ENCODE results near the gene PLS3. TPM values are rescaled to one million over a fixed set of nuclear protein-coding genes. Genes with fewer than 3 reads are reported as not detected.

Gene PLS3
- total and polyA plus RNA-seq, 2 of the 13 experiments (the other 11 are each of a cell fraction or from before 2014, with no cell fraction given): 55.7 to 99.9 TPM

DNA sequence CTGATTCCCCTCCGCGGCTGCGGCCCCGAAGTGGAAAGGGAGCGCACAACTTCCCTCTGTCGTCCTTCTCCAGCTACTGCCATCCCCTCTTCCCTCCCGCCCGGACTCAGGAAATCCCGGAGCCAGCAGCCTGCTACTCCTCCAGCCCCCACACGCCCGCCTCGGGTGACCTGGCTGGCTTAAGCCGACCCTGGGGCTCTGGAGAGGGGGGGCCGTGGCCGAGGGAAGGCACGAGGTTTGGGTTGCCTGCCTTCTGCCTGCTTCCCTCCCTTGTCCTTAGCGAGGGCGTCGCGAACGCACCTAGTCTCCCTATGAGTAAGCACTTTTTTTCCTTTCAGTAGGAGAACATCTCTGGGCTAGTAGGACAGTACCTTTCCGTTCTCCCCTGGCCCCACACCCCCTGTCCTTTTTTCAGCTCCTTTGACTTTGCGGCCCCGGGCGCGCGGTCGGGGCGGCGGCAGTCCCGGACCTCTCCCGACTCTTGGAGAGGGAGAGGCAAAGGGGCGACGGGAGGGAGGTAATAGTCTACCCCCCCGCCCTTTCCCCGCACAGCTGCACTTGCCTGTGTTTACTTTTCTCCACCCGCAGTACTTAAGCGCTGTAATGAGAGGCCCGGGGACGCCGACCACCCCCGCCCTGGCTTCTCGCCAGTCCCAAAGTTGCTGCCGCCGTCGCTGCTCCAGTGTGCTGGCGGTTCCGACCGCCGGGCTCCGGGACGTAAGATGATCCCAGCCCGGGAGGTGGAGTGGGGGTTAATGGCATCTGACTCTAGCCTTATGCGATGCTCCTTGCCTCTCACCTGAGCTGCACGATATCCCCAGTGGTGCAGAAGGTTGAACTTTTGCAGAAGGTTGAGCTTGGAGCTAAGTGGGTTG is 868 bp downstream of the PLS3 start (continued):
- TF ChIP-seq, protein P1, sequence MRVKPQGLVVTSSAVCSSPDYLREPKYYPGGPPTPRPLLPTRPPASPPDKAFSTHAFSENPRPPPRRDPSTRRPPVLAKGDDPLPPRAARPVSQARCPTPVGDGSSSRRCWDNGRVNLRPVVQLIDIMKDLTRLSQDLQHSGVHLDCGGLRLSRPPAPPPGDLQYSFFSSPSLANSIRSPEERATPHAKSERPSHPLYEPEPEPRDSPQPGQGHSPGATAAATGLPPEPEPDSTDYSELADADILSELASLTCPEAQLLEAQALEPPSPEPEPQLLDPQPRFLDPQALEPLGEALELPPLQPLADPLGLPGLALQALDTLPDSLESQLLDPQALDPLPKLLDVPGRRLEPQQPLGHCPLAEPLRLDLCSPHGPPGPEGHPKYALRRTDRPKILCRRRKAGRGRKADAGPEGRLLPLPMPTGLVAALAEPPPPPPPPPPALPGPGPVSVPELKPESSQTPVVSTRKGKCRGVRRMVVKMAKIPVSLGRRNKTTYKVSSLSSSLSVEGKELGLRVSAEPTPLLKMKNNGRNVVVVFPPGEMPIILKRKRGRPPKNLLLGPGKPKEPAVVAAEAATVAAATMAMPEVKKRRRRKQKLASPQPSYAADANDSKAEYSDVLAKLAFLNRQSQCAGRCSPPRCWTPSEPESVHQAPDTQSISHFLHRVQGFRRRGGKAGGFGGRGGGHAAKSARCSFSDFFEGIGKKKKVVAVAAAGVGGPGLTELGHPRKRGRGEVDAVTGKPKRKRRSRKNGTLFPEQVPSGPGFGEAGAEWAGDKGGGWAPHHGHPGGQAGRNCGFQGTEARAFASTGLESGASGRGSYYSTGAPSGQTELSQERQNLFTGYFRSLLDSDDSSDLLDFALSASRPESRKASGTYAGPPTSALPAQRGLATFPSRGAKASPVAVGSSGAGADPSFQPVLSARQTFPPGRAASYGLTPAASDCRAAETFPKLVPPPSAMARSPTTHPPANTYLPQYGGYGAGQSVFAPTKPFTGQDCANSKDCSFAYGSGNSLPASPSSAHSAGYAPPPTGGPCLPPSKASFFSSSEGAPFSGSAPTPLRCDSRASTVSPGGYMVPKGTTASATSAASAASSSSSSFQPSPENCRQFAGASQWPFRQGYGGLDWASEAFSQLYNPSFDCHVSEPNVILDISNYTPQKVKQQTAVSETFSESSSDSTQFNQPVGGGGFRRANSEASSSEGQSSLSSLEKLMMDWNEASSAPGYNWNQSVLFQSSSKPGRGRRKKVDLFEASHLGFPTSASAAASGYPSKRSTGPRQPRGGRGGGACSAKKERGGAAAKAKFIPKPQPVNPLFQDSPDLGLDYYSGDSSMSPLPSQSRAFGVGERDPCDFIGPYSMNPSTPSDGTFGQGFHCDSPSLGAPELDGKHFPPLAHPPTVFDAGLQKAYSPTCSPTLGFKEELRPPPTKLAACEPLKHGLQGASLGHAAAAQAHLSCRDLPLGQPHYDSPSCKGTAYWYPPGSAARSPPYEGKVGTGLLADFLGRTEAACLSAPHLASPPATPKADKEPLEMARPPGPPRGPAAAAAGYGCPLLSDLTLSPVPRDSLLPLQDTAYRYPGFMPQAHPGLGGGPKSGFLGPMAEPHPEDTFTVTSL (CRISPR knock-in tag; IDR thresholded peaks at IDR 0.05; ENCODE audit: borderline replicate concordance): no peak
- TF ChIP-seq, protein P2, sequence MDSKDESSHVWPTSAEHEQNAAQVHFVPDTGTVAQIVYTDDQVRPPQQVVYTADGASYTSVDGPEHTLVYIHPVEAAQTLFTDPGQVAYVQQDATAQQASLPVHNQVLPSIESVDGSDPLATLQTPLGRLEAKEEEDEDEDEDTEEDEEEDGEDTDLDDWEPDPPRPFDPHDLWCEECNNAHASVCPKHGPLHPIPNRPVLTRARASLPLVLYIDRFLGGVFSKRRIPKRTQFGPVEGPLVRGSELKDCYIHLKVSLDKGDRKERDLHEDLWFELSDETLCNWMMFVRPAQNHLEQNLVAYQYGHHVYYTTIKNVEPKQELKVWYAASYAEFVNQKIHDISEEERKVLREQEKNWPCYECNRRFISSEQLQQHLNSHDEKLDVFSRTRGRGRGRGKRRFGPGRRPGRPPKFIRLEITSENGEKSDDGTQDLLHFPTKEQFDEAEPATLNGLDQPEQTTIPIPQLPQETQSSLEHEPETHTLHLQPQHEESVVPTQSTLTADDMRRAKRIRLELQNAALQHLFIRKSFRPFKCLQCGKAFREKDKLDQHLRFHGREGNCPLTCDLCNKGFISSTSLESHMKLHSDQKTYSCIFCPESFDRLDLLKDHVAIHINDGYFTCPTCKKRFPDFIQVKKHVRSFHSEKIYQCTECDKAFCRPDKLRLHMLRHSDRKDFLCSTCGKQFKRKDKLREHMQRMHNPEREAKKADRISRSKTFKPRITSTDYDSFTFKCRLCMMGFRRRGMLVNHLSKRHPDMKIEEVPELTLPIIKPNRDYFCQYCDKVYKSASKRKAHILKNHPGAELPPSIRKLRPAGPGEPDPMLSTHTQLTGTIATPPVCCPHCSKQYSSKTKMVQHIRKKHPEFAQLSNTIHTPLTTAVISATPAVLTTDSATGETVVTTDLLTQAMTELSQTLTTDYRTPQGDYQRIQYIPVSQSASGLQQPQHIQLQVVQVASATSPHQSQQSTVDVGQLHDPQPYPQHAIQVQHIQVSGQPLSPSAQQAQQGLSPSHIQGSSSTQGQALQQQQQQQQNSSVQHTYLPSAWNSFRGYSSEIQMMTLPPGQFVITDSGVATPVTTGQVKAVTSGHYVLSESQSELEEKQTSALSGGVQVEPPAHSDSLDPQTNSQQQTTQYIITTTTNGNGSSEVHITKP (CRISPR knock-in tag; IDR thresholded peaks at IDR 0.05; ENCODE audit: low read depth): 0 out of 2 replicates have a peak, but pooled peaks have one; percentile 20
- TF ChIP-seq RORA (CRISPR knock-in tag; IDR thresholded peaks at IDR 0.05) (no peak), WIZ (CRISPR knock-in tag; IDR thresholded peaks at IDR 0.05) (no peak), FOXK2 (IDR thresholded peaks at IDR 0.05) (no peak), HNF4A (CRISPR knock-in tag; IDR thresholded peaks at IDR 0.05) (no peak), POLR2A (IDR thresholded peaks at IDR 0.05; ENCODE audit: insufficient read depth in 1 of 2, low read depth in 2 of 2, low read length in 2 of 2) (peak in 1 of 2 experiments; percentile 11; a peak in 2 of 4 replicates), ZNF740 (CRISPR knock-in tag; IDR thresholded peaks at IDR 0.05) (0 out of 2 replicates have a peak, but pooled peaks have one; percentile 21), ZBTB7B (CRISPR knock-in tag; IDR thresholded peaks at IDR 0.05) (no peak), ZNF276 (CRISPR knock-in tag; IDR thresholded peaks at IDR 0.05; ENCODE audit: low read depth) (no peak), SP2 (CRISPR knock-in tag; IDR thresholded peaks at IDR 0.05) (no peak), ZNF607 (CRISPR knock-in tag; IDR thresholded peaks at IDR 0.05; ENCODE audit: borderline replicate concordance) (no peak), EHMT2 (IDR thresholded peaks at IDR 0.05; ENCODE audit: borderline replicate concordance, low read depth, low read length) (no peak)
- TF ChIP-seq, protein P3, sequence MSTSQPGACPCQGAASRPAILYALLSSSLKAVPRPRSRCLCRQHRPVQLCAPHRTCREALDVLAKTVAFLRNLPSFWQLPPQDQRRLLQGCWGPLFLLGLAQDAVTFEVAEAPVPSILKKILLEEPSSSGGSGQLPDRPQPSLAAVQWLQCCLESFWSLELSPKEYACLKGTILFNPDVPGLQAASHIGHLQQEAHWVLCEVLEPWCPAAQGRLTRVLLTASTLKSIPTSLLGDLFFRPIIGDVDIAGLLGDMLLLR (CRISPR knock-in tag; IDR thresholded peaks at IDR 0.05): no peak
- TF ChIP-seq, protein P4, sequence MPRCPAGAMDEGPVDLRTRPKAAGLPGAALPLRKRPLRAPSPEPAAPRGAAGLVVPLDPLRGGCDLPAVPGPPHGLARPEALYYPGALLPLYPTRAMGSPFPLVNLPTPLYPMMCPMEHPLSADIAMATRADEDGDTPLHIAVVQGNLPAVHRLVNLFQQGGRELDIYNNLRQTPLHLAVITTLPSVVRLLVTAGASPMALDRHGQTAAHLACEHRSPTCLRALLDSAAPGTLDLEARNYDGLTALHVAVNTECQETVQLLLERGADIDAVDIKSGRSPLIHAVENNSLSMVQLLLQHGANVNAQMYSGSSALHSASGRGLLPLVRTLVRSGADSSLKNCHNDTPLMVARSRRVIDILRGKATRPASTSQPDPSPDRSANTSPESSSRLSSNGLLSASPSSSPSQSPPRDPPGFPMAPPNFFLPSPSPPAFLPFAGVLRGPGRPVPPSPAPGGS (CRISPR knock-in tag; IDR thresholded peaks at IDR 0.05): no peak
